Measurements from ENCODE around the gene CDH24. TPM values are rescaled to one million over a fixed set of nuclear protein-coding genes. Genes with fewer than 3 reads are reported as not detected.
A peak's percentile ranks its signal among the peaks of the same experiment; 100 is the strongest.

Gene CDH24
- total RNA-seq, 6 donors from 2014 or later: 2.0 to 8.0 (median 4.2) TPM

DNA sequence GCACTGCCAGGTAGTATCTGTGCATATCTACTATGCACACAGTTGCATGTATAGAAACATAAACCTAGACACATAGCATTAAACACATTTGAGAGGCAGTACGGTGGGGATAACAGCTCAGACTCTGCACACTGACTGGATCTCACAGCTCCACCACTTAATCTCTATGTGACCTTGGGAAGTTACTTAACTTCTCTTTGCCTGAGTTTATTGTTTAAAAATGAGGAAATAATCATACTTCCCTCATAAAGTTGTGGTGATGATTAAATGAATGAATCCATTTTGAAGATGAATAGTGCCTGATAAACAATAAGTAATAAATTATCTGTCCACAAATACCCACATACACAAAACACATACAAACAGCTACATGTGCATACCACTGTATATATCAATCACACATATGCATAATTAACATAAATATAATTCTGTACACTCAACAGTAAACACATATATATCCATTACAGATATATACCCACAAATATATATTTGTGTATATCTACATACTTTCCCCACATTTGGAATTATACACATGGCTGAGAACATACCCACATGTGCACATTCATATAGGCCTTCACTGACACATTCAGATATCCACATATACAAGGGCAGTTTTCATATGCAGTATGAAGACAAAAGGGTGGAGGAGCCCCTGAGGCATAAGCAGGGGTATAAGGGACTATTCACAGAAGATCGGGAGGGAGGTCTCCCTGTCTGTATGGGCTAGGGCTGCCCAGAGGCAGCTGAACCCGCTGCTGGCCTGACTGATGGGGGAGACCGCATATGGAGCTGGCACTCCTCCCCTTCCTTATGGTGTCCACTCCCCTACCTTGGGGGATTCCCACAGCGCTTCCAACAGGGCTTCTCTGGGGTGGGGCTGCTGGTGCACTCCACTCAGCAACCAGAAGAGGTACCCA lies 5.9 kb downstream of the CDH24 start:
- TF ChIP-seq, protein P1, sequence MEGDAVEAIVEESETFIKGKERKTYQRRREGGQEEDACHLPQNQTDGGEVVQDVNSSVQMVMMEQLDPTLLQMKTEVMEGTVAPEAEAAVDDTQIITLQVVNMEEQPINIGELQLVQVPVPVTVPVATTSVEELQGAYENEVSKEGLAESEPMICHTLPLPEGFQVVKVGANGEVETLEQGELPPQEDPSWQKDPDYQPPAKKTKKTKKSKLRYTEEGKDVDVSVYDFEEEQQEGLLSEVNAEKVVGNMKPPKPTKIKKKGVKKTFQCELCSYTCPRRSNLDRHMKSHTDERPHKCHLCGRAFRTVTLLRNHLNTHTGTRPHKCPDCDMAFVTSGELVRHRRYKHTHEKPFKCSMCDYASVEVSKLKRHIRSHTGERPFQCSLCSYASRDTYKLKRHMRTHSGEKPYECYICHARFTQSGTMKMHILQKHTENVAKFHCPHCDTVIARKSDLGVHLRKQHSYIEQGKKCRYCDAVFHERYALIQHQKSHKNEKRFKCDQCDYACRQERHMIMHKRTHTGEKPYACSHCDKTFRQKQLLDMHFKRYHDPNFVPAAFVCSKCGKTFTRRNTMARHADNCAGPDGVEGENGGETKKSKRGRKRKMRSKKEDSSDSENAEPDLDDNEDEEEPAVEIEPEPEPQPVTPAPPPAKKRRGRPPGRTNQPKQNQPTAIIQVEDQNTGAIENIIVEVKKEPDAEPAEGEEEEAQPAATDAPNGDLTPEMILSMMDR (IDR thresholded peaks at IDR 0.05): no peak
- TF ChIP-seq EP300 (IDR thresholded peaks at IDR 0.05): no peak
- TF ChIP-seq POLR2AphosphoS5 (IDR thresholded peaks at IDR 0.05): no peak
- Histone ChIP-seq H3K9me3 (no peaks in the 10 kb centered on the region), H3K27me3 (no peaks in the 10 kb centered on the region), H3K36me3 (no peaks in the 10 kb centered on the region), H3K4me1 (peaks cover 5 to 10% (median 7%) of the 10 kb centered on the region in 4 donors), H3K27ac (no peak overlapping the region), H3K4me3 (no peak overlapping the region)
- DNase-seq (no peak), ATAC-seq (ENCODE audit: low FRiP score in 2 of 2) (no peak)
- WGBS, 2 donors: 82 to 85% methylated on average over 5 of the region's 5 CpGs

DNA sequence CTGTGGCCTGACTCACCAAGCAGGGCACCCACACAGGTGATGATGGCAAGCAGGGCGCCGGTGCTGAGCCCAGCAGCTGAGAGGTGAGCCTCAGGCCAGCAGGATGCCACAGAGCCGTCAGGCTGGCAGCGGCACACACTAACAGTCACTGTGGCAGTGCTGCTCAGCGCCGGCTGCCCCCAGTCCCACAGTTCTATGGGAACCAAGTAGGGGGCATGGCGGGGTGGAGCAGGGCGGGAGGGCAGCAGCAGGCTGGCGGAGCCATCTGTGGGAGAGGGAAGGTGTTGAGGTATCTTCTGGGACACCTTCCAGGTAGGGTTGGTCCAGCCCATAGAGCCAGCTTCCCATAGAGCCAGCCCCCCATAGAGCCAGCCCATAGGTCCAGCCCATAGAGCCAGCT lies 8.3 kb downstream of the CDH24 start:
- H3K27ac ChIP-seq: no peak overlapping the region
- TF ChIP-seq POLR2A (IDR thresholded peaks at IDR 0.05) (no peak), EP300 (IDR thresholded peaks at IDR 0.05) (no peak), POLR2AphosphoS5 (IDR thresholded peaks at IDR 0.05) (no peak)
- TF ChIP-seq, protein P1 (IDR thresholded peaks at IDR 0.05): no peak
- no peak overlapping the region for H3K4me3 ChIP-seq
- no peaks in the 10 kb centered on the region for H3K9me3 ChIP-seq
- ATAC-seq (ENCODE audit: low FRiP score in 2 of 2) (no peak), DNase-seq (no peak)
- no peaks in the 10 kb centered on the region for H3K27me3 ChIP-seq
- no peaks in the 10 kb centered on the region for H3K36me3 ChIP-seq
- WGBS, 2 donors: 92 to 96% methylated on average over 5 to 9 of the region's 9 CpGs
- peaks cover 5 to 20% (median 14%) of the 10 kb centered on the region in 4 donors for H3K4me1 ChIP-seq

DNA sequence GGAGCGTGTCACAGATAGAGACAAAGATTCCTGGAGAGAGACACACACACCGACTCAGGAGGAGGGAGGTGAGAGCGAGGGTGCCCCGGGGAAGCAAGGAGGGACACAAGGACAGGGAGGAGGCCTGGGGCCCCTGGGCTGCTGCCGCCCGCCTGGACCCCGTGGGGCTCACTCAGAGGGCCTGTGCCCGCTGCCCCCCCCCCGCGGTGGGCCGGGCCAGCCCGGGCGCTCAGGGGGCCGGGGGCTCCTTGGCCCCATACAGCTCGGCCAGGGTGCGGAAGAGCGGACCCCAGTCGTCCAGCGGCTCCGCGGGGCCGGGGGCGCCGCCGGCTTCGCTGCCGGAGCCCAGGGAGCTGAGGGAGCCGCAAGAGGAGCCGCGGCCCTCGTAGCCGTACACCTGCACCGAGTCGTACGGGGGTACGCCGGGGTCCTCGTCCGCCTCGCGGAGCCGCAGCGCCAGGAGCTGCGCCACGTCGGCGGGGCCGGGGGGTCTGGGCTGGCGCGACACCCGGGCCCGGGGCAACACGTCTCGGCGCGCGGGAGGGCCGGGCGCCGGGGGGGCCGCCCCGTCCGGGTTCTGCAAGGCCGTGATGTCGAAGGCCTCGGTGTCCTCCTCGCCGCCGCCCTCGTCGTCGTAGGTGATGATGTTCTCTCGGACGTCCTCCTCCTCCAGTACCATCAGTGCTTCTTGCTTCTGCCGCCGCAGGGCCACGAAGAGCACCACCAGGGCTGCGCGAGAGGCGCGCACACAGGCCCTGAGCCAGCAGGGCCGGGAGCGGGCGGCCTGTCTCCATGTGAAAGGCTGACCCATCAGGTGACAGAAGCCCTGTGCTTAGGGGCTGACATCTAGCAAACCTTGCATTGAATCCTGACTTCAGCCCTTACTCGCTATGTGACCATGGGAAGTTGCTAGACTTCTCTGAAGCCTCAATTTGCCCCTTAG lies 9.3 kb downstream of the CDH24 start:
- no peaks in the 10 kb centered on the region for H3K27me3 ChIP-seq
- H3K4me3 ChIP-seq: peak overlapping the region in 3 of 4 donors; percentile 1 to 38 (median 1)
- DNase-seq (peak in 1 of 2 donors; percentile 82), ATAC-seq (ENCODE audit: low FRiP score in 2 of 2) (no peak)
- H3K27ac ChIP-seq: peak overlapping the region; percentile 53 to 79 (median 64)
- 61 to 80% methylated on average over 43 to 60 of the region's 85 CpGs for WGBS, 2 donors
- H3K4me1 ChIP-seq: peaks cover 5 to 20% (median 14%) of the 10 kb centered on the region in 4 donors
- H3K9me3 ChIP-seq: no peaks in the 10 kb centered on the region
- TF ChIP-seq, protein P1 (IDR thresholded peaks at IDR 0.05): no peak
- no peak for TF ChIP-seq POLR2A (IDR thresholded peaks at IDR 0.05)
- no peak for TF ChIP-seq POLR2AphosphoS5 (IDR thresholded peaks at IDR 0.05)
- TF ChIP-seq EP300 (IDR thresholded peaks at IDR 0.05): no peak
- no peaks in the 10 kb centered on the region for H3K36me3 ChIP-seq

GRCh38 chr14:23047034-23047634 lies 10.2 kb downstream of the CDH24 start:
- TF ChIP-seq POLR2AphosphoS5 (IDR thresholded peaks at IDR 0.05): peak in 1 of 2 donors; percentile 33
- TF ChIP-seq, protein P1 (IDR thresholded peaks at IDR 0.05): no peak
- H3K4me3 ChIP-seq: peak overlapping the region in 2 of 4 donors; percentile 1 to 38
- no peaks in the 10 kb centered on the region for H3K9me3 ChIP-seq
- no peaks in the 10 kb centered on the region for H3K36me3 ChIP-seq
- H3K27me3 ChIP-seq: no peaks in the 10 kb centered on the region
- peaks cover 5 to 20% (median 14%) of the 10 kb centered on the region in 4 donors for H3K4me1 ChIP-seq
- peak overlapping the region; percentile 53 to 79 (median 64) for H3K27ac ChIP-seq
- WGBS, 2 donors: 49 to 80% methylated on average over 6 of the region's 6 CpGs
- ATAC-seq (ENCODE audit: low FRiP score in 2 of 2): no peak
- no peak for DNase-seq

Data from upper lobe of left lung (tissue), 6 donors.